ENCODE data around the gene EHD1.

Gene EHD1

DNA sequence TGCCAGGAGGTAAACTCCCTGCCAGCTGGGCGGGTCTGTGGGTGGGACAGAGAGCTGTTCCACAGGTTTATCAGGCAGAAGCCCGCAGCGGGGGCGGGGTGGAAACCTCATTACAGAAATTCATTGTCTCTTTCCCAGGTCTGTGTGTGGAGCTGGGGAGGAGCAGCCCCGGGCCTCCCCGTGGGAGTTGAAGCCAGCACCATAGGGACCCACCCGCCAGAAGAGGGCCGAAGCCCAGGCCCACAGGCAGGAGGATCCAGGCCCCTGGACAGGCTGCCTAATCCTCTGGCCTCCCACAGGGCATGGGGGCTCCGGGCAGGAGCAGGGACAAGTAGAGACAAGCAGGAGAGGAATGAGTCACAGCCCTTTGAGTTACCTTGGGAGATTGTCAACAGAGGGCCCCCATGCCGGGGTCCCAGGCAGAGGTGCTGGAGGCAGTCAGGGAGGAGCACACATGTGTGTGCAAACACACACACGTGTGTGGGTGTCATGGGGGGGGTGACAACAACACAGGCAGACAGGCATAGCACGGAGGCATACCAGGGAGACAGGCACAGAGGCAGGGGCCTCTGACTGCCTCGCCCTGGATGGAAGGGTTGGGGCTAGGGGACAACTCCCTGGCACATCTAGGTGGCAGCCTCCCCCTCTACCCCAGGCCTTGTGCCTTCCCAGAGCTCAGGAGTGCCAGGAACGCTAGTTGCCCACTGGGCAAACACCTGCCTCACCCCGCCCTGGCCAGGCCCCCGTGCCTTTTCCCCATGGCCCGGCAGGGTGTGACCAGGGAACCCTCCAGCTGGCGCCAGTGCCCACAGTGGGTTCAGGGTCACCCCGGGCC is 35.4 kb downstream of the EHD1 start:
- Histone ChIP-seq H3K9me3 (ENCODE audit: severe bottlenecking) (no peaks in the 10 kb centered on the region), H3K27me3 (ENCODE audit: insufficient read depth, poor library complexity, severe bottlenecking) (no peaks in the 10 kb centered on the region), H3K4me1 (ENCODE audit: insufficient read depth, poor library complexity, severe bottlenecking) (peaks cover 12% of the 10 kb centered on the region), H3K4me3 (ENCODE audit: severe bottlenecking) (peak overlapping the region; percentile 47), H3K27ac (ENCODE audit: poor library complexity, severe bottlenecking) (peak overlapping the region; percentile 99), H3K36me3 (ENCODE audit: low read depth) (peaks cover 32% of the 10 kb centered on the region)
- TF ChIP-seq, protein P1, sequence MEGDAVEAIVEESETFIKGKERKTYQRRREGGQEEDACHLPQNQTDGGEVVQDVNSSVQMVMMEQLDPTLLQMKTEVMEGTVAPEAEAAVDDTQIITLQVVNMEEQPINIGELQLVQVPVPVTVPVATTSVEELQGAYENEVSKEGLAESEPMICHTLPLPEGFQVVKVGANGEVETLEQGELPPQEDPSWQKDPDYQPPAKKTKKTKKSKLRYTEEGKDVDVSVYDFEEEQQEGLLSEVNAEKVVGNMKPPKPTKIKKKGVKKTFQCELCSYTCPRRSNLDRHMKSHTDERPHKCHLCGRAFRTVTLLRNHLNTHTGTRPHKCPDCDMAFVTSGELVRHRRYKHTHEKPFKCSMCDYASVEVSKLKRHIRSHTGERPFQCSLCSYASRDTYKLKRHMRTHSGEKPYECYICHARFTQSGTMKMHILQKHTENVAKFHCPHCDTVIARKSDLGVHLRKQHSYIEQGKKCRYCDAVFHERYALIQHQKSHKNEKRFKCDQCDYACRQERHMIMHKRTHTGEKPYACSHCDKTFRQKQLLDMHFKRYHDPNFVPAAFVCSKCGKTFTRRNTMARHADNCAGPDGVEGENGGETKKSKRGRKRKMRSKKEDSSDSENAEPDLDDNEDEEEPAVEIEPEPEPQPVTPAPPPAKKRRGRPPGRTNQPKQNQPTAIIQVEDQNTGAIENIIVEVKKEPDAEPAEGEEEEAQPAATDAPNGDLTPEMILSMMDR (IDR thresholded peaks at IDR 0.05; ENCODE audit: poor library complexity, severe bottlenecking) = no peak
- DNase-seq (ENCODE audit: low spot score) (peak; percentile 92), ATAC-seq (ENCODE audit: low read depth) (peak; percentile 44)

DNA sequence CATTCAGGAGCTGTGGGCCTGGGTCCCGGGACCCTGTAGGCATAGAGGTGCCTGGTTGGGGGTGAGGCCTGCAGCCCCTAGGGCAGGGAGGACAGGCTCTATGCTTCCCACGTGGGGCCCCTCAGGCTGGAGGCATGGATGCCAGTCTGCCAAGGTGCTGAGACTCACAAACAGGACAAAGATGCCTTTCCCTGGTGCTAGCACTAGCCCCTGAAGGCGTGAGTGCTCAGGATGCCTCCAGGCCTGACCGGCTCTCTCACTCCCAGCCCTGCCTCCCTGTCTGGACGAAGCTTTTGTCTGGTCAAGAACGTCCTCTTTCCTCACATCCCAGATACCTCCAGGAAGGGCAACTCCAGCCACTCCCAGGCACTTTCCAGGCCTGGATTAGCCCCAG is 36.1 kb downstream of the EHD1 start:
- Histone ChIP-seq H3K4me1 (ENCODE audit: insufficient read depth, poor library complexity, severe bottlenecking) (peaks cover 12% of the 10 kb centered on the region), H3K27ac (ENCODE audit: poor library complexity, severe bottlenecking) (peak overlapping the region; percentile 99), H3K9me3 (ENCODE audit: severe bottlenecking) (no peaks in the 10 kb centered on the region), H3K27me3 (ENCODE audit: insufficient read depth, poor library complexity, severe bottlenecking) (no peaks in the 10 kb centered on the region), H3K36me3 (ENCODE audit: low read depth) (peaks cover 39% of the 10 kb centered on the region), H3K4me3 (ENCODE audit: severe bottlenecking) (no peak overlapping the region)
- TF ChIP-seq, protein P1 (IDR thresholded peaks at IDR 0.05; ENCODE audit: poor library complexity, severe bottlenecking) = no peak
- DNase-seq (ENCODE audit: low spot score) (peak; percentile 69), ATAC-seq (ENCODE audit: low read depth) (peak; percentile 7; the same call in 2 of the 3 replicates)

DNA sequence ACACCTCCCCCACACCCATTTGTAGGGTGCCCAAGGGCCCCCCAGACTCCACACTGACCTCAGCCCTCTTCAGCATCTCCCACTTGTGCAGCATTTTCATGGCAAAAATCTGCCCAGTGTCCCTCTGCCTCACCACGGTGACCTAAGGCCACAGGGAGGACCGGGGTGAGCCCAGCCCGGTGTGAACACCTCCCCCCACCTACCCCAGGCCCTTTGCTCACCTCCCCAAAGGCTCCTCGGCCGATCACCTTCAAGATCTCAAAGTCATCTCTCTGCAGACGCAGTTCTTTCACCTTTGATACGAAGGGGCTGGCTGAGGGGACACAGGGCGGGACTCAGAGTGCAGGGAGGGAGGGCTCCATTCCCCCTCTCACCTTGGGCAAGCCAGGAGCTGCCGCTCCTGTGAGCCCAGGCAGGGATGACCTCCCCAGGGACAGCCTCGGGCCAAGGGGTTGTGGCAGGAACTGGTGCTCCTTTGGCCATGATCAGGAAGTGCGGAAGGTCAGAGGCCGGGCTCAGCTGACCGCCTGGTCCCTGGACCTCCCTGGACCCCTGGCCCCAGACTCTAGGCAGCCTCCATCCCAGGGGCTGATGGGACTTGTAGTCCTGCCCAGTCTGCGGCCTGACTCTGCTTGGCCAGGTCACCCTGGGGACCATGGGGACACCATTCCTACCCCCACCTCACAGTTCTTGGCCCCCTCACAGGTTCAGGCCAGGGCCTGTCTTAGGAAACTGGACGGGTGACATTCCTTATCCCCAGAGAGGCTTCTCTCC is 36.6 kb downstream of the EHD1 start:
- peaks cover 12% of the 10 kb centered on the region for H3K4me1 ChIP-seq (ENCODE audit: insufficient read depth, poor library complexity, severe bottlenecking)
- DNase-seq (ENCODE audit: low spot score) = no peak
- ATAC-seq (ENCODE audit: low read depth) = no peak
- no peak overlapping the region for H3K4me3 ChIP-seq (ENCODE audit: severe bottlenecking)
- TF ChIP-seq, protein P1 (IDR thresholded peaks at IDR 0.05; ENCODE audit: poor library complexity, severe bottlenecking) = no peak
- H3K36me3 ChIP-seq (ENCODE audit: low read depth) = peaks cover 45% of the 10 kb centered on the region
- H3K27me3 ChIP-seq (ENCODE audit: insufficient read depth, poor library complexity, severe bottlenecking) = no peaks in the 10 kb centered on the region
- H3K9me3 ChIP-seq (ENCODE audit: severe bottlenecking) = no peaks in the 10 kb centered on the region
- H3K27ac ChIP-seq (ENCODE audit: poor library complexity, severe bottlenecking) = peak overlapping the region; percentile 99

DNA sequence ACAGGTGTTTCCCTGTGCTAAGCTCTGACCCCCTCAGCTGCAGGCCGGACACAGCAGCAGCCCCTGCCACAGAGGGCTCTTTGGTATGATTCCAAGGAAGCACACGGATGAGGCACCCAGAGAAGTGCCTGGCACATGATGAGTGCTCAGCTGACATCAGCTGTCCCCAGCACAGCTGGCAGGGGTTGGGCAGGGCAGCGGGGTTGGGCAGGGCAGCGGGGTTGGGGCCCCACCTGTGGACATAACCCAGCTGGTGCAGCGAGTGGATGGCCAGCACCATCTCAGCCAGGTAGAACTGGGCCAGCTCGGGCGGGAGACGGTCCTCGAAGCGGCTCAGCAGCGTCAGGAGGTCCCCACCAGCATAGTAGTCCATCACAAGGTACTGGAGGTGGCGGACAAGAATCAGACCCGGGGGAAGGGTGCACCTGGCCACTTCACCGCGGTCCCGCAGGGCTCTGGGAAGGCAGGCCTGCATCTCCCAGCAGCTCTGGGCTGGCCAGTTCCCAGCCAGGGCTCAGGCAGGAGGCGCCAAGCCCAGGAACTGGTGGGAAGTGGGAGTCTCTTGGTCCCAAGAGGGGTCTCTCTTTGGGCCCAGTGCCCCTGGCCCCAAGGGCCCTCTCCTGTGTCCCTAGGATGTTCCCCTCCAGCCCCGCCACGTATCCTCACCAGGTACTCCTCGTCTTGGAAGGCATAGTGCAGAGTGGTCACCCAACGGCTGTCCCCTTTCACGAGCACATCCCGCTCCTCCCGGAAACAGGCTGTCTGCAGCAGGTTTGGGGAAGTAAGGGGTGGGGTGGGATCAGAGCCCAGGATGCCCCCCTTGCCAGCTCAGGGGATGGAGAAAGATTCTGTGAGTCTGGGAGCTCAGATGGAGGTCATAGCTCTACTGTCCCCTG is 38.3 kb downstream of the EHD1 start:
- Histone ChIP-seq H3K9me3 (ENCODE audit: severe bottlenecking) (no peaks in the 10 kb centered on the region), H3K4me1 (ENCODE audit: insufficient read depth, poor library complexity, severe bottlenecking) (peaks cover 21% of the 10 kb centered on the region), H3K4me3 (ENCODE audit: severe bottlenecking) (no peak overlapping the region), H3K27ac (ENCODE audit: poor library complexity, severe bottlenecking) (no peak overlapping the region), H3K36me3 (ENCODE audit: low read depth) (peaks cover 47% of the 10 kb centered on the region), H3K27me3 (ENCODE audit: insufficient read depth, poor library complexity, severe bottlenecking) (no peaks in the 10 kb centered on the region)
- ATAC-seq (ENCODE audit: low read depth) (no peak), DNase-seq (ENCODE audit: low spot score) (no peak)
- TF ChIP-seq, protein P1 (IDR thresholded peaks at IDR 0.05; ENCODE audit: poor library complexity, severe bottlenecking) = no peak
